Progenitor cell of endocrine pancreas (in vitro differentiated cells): ENCODE data around the gene NOP53. TPM values are rescaled to one million over a fixed set of nuclear protein-coding genes. Genes with fewer than 3 reads are reported as not detected.

Experiments used
- DNase-seq: peaks from one replicate; pipeline ENCODE4 v3.0.0; 2021; ENCODE audit warnings: low spot score; ENCODE audit not compliant: unreplicated experiment
- H3K27ac Mint-ChIP-seq: 2 replicates; pipeline ENCODE4 v1.8.0; 2021; ENCODE audit warnings: mild to moderate bottlenecking, moderate library complexity, mixed read lengths
- H3K27me3 Mint-ChIP-seq: 2 replicates; pipeline ENCODE4 v1.8.0; 2021; ENCODE audit warnings: mixed read lengths
- H3K36me3 Mint-ChIP-seq: 2 replicates; pipeline ENCODE4 v1.8.0; 2022; ENCODE audit warnings: mixed read lengths; ENCODE audit not compliant: insufficient read depth
- H3K4me1 Mint-ChIP-seq: 2 replicates; pipeline ENCODE4 v1.8.0; 2021; ENCODE audit warnings: low read depth, mixed read lengths
- H3K4me3 Mint-ChIP-seq: 2 replicates; pipeline ENCODE4 v1.8.0; 2021; ENCODE audit warnings: low read depth, mild to moderate bottlenecking, moderate library complexity, mixed read lengths
- H3K9me3 Mint-ChIP-seq: 2 replicates; pipeline ENCODE4 v1.8.0; 2021; ENCODE audit warnings: low read depth, mixed read lengths
- CTCF ChIP-seq: fragments of 200-600 bp; sonication (generic); IDR thresholded peaks from one replicate; pipeline ENCODE4 v1.5.0; 2021; ENCODE audit warnings: antibody characterized with exemption, mild to moderate bottlenecking; ENCODE audit not compliant: unreplicated experiment
- long read RNA-seq: library from polyadenylated mRNA; unstranded; transcript quantifications from one replicate; pipeline ENCODE4 v2.0.0, GENCODE V29; 2020
- total RNA-seq: library from RNA; stranded (reverse); gene quantifications from 2 replicates; pipeline ENCODE4 v1.2.1, GENCODE V29; 2021

NOP53 gene
- total RNA-seq, result 301 and 312 TPM in 2 replicates
- long read RNA-seq, transcript NOP53-206 (2 exons, 265 nt), result major isoform, 9 of 17 reads
- long read RNA-seq, partial matches to known transcripts, result 3 of 17 reads
- long read RNA-seq, other reads (novel, unspliced or antisense), result 1 of 17 reads

- DNase-seq, result peak; percentile 93
- peaks cover 17% of the 10 kb centered on the region for H3K27me3 Mint-ChIP-seq
- peak within 1 kb of the TSS; percentile 100 for H3K4me3 Mint-ChIP-seq
- no peak for TF ChIP-seq CTCF
- H3K27ac Mint-ChIP-seq, result peak within 1 kb of the TSS; percentile 99
- H3K36me3 Mint-ChIP-seq, result peaks cover 8% of the 10 kb centered on the region
- H3K9me3 Mint-ChIP-seq, result no peaks in the 10 kb centered on the region
- H3K4me1 Mint-ChIP-seq, result peaks cover 6% of the 10 kb centered on the region
These were observed at the start of gene NOP53 for GRCh38 chr19:47745010-47745901. Gene NOP53 (plus strand): TSS chr19:47745546. CDS start chr19:47745560, 14 bp downstream.

DNA sequence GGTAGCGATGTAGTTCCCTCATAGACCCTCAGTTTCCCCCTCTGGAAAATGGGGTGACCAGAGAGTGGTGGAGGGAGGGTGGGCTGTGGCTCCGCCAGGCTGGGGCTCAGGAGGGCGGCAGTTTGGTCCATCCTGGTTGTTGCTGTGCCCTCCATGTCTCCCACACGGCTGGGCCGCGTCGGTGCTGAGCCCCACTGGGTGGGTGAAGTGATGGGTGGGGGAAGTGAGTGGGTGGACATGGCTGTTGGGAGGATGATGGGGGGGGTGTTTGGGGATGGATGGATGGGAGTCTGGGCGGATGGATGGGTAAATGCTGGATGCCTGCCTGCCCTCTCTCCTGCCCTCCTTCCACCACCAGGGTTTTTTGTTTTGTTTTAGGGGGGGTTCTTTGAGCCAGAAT lies 48.7 kb upstream of the NOP53 start:
- peaks cover 10% of the 10 kb centered on the region for H3K36me3 Mint-ChIP-seq
- no peak overlapping the region for H3K4me3 Mint-ChIP-seq
- H3K4me1 Mint-ChIP-seq, result no peaks in the 10 kb centered on the region
- no peak for TF ChIP-seq CTCF
- no peak for DNase-seq
- no peaks in the 10 kb centered on the region for H3K27me3 Mint-ChIP-seq
- no peaks in the 10 kb centered on the region for H3K9me3 Mint-ChIP-seq
- no peak overlapping the region for H3K27ac Mint-ChIP-seq

GRCh38 chr19:47697863-47698609 lies 47.3 kb upstream of the NOP53 start:
- no peaks in the 10 kb centered on the region for H3K9me3 Mint-ChIP-seq
- H3K4me3 Mint-ChIP-seq, result no peak overlapping the region
- H3K36me3 Mint-ChIP-seq, result peaks cover 11% of the 10 kb centered on the region
- H3K27me3 Mint-ChIP-seq, result no peaks in the 10 kb centered on the region
- peak; percentile 57 for DNase-seq
- TF ChIP-seq CTCF, result peak; percentile 93
- H3K4me1 Mint-ChIP-seq, result no peaks in the 10 kb centered on the region
- H3K27ac Mint-ChIP-seq, result no peak overlapping the region

- DNase-seq, result no peak
- H3K27ac Mint-ChIP-seq, result no peak overlapping the region
- no peaks in the 10 kb centered on the region for H3K9me3 Mint-ChIP-seq
- peaks cover 15% of the 10 kb centered on the region for H3K36me3 Mint-ChIP-seq
- H3K4me1 Mint-ChIP-seq, result no peaks in the 10 kb centered on the region
- TF ChIP-seq CTCF, result no peak
- H3K27me3 Mint-ChIP-seq, result no peaks in the 10 kb centered on the region
- no peak overlapping the region for H3K4me3 Mint-ChIP-seq
These were observed 46.6 kb upstream of the NOP53 start for GRCh38 chr19:47698631-47699359.
